Hematopoietic multipotent progenitor cell treated with erythropoietin and hydrocortisone succinate and interleukin-3 and kit ligand, for 4 days (in vitro differentiated cells): ENCODE measurements around the gene GALNT10.

Experiments
- DNase-seq: peaks from one replicate; pipeline ENCODE4 v3.0.0-alpha.2; 2015

The GALNT10 gene

DNA sequence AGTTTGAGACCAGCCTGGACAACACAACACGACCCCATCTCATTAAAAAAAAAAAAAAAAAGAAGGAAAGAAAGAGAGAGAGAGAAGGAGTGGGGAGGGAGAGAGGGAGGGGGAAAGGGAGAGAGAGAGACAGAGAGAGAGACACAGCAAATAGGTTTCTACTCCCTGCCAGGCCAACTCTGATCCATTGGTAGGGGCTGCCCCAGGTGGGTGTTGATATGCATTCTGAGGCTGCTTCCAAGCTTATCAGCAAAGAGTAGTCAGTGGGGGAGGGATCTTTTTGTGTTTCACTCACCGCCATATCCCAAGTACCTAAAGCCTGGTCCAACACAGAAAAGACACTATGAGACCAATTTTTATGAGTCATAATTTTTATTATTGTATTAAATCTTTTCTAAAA, 198.3 kb downstream of the GALNT10 start:
- peak; percentile 66 for DNase-seq

DNA sequence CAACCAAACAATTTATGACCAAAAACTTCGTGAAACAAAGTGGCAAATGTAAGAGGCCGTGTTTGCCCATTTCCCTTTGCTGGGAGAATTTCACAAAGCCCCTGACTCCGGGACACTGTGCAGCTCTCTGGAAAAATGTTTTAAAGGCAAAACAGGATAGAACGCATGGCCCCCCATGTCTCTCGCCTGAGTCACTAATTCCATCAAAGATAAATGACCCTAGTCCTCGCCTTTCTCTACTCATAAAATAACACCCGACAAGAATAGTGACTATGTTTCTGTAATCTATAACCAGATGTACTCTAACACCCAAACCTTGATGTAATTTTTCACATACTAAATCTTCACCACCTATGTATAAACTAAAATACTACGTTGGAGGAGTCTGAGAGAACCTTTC, 199.6 kb downstream of the GALNT10 start:
- DNase-seq = no peak

DNA sequence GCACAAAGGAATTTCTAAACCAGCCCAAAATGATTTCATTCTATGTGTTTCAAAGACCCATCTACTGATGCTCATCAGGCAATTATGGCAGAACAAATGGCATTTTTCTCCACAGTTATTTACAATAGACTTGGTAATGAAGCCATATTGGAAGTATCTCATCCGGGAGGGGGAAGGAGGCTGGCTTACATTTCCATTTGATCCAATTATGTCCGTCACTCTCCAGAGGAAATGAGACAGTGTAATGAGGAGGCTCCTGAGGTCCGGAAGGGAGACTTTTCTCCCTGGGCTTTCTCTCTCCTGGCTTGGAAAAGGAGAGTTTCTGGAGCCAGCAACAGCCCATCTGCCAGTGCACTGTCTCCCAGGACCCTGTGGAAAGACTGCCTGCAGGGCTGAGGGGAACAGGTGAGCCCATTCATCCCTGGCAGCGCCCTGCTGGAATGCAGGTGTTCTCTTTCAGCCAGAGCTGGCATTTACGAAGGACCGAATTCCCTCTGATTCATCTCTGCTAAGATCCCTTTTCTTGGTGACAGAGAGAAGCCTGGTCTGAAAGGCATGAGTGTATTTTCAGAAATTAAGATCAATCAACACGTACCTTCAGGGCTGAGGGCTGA, 200.3 kb downstream of the GALNT10 start:
- DNase-seq = no peak

DNA sequence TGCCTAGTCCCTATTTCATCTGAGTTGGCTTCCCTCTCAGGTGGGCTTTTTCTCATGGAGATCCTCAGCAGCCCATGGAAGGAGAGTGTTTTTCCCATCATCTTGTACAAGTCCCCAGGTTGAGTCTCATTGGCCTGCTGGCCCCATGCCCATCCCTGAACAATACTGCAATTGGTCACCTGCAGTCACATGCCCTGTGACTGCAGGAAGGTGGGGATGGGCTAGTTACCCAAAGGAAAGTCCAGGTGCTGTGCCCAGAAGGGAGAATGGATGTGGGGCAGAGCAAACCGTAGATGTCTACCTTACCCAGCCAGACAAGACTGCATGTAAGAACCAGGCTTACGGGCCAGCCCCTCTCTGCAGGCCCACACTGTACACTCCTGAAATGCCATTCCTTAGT, 201.3 kb downstream of the GALNT10 start:
- DNase-seq = no peak

GRCh38 chr5:154393850-154394249, 203.3 kb downstream of the GALNT10 start:
- DNase-seq = no peak

GRCh38 chr5:154394307-154394706, 203.8 kb downstream of the GALNT10 start:
- peak; percentile 92 for DNase-seq

DNA sequence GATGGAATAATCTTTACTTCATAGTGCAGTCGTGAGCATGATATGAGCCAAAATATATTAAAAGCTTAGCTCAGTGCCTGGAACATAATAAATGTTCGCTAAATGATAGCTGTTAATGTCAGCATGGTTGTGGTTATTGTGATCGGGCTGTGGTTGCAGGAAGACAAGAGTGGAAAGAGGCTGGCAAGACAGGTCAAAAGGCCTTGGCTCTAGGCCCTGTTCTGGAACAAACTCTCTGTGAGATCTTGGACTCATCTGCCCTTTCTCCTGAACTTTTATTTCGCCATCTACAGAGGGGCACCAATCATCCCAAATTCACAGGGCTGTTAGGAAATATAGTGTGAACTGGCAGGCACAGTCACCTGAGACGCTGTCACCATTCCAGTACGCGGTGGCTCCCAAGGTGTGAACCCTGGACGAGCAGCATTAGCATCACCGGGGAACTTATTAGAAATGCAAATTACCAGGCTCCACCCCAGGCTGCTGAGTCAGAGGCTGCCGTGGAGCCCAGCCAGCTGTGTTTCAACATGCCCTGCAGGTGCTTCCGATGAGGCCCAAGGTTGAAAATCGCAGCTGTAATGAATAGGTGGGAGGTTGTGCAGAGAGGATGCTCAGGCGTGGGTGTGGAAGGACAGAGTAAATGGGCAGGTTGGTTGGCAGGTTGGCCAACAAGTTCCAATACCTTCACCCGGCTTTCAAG, 205.0 kb downstream of the GALNT10 start:
- peak; percentile 32 for DNase-seq

DNA sequence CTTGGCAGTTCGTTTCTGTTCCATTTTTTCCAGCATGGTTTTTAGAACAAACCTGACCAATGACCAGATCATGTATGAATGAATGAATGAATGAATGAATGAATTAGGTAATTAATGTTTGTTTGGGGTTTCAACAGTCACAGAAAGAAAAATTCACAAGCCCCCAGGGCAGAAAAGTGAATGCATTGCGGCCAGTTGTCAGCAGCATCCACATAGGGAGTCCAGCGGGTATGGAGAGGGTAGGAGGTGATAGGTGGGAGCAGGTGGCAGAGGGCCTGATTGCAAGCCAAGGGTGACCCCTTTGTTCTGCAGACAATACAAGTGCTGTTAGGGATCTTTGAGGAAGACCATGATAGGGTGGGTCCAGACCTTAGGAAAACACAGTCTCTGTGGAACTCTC, 205.6 kb downstream of the GALNT10 start:
- DNase-seq = no peak

- peak; percentile 94 for DNase-seq
Measured at GRCh38 chr5:154397652-154398406, 207.3 kb downstream of the GALNT10 start.

GRCh38 chr5:154400678-154401077, 210.1 kb downstream of the GALNT10 start:
- no peak for DNase-seq

DNA sequence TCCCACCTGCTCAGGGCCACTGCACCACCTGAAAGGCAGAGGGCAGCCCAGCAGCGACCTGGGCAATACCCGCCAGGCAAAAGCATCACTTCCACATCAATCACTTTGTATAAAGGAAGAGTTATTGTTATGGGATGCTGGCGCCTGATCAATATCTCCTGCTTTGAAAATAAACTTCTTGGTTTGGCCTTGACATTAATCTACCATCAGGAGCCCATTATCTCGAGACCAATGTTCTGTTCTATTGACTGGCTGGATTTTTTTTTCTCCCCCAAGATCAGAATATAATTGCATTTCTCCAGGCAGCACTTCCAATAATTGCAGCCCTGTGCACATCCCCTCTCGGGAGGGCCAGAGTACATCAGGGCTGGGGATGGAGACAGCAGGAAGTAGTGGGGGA, 210.8 kb downstream of the GALNT10 start:
- no peak for DNase-seq

- no peak for DNase-seq
Measured at GRCh38 chr5:154401931-154402330, 211.4 kb downstream of the GALNT10 start.

- no peak for DNase-seq
Measured at GRCh38 chr5:154402611-154403010, 212.1 kb downstream of the GALNT10 start.

GRCh38 chr5:154403234-154403633, 212.7 kb downstream of the GALNT10 start:
- DNase-seq = no peak

GRCh38 chr5:154403776-154404387, 213.3 kb downstream of the GALNT10 start:
- DNase-seq = no peak

GRCh38 chr5:154405078-154405792, 214.7 kb downstream of the GALNT10 start:
- DNase-seq = peak; percentile 93

DNA sequence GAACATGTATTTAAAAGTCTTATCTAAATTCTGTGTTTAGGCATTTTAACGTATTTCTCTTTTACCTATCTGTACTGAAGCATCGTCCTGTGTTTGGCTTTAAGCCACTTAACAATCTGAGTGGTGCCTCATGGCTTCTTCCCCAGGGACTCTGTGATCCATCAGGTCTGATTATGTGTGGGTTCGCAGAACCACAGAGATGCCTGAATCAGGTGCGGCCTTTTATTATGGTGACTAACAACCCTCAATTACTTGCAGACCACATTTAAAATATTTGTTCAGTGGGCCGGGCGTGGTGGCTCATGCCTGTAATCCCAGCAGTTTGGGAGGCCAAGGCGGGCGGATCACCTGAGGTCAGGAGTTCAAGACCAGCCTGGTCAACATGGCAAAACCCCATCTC, 215.7 kb downstream of the GALNT10 start:
- DNase-seq = no peak

GRCh38 chr5:154406826-154407225, 216.3 kb downstream of the GALNT10 start:
- DNase-seq = no peak

DNA sequence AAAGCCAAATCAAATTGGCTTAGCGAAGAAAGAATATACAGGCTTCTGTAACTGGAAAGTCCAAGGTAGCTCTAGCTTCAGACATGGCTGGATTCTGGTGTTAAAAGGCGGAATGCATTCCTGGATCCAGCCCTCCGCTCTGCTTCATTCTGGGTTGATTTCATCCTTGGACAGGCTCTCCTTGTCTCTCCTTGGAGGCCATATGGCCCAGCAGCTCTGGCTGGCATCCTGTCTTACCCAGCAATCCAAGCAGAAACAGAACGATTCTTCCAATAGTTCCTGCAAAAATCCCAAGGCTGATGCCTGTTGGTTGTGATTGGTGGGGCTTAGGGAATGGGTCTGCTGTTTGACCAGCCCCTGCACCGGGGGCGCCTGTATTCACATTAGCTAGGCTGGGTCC, 218.3 kb downstream of the GALNT10 start:
- DNase-seq = no peak

- no peak for DNase-seq
Measured at GRCh38 chr5:154409230-154409840, 218.8 kb downstream of the GALNT10 start.

DNA sequence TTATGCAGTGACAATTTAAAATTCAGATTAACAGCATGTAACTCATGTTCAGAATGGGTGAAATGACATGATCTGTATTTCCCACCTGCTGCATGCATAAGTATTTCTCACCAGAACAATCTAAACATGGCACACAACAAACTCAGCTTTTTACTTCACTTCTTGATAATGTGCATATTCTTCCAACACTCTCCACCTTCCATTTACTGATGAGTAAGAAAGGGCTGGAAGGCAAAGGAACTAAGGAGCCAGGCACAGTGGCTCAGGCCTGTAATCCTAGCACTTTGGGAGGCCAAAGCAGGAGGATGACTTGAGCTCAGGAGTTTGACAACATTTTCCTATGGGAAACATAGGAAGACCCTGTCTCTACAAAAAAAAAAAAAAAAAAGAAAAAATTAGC, 219.5 kb downstream of the GALNT10 start:
- no peak for DNase-seq

GRCh38 chr5:154410786-154411185, 220.3 kb downstream of the GALNT10 start:
- no peak for DNase-seq

GRCh38 chr5:154411338-154411737, 220.8 kb downstream of the GALNT10 start:
- no peak for DNase-seq
